GM18507 (cell line): ENCODE data around the gene SRRM4.

Source experiments
- DNase-seq: peaks from one replicate; pipeline ENCODE4 v3.0.0; 2011; ENCODE audit warnings: low read depth; ENCODE audit not compliant: insufficient read length; ENCODE audit errors: extremely low spot score
- FAIRE-seq: peaks from 2 replicates; lab custom pipeline; 2011; peaks lifted over from hg19 to GRCh38; lab: Jason Lieb, UNC

SRRM4 gene

GRCh38 chr12:119060847-119061796 lies 79.8 kb downstream of the SRRM4 start:
- no peak for FAIRE-seq
- no peak for DNase-seq

GRCh38 chr12:119068129-119068856 lies 87.0 kb downstream of the SRRM4 start:
- no peak for FAIRE-seq
- DNase-seq = no peak

- no peak for DNase-seq
- no peak for FAIRE-seq
Measured at GRCh38 chr12:119069147-119069642, 87.9 kb downstream of the SRRM4 start.

- FAIRE-seq = no peak
- DNase-seq = no peak
Measured at GRCh38 chr12:119071176-119071575, 89.8 kb downstream of the SRRM4 start.

- no peak for DNase-seq
- FAIRE-seq = no peak
Measured at GRCh38 chr12:119071638-119072231, 90.4 kb downstream of the SRRM4 start.

GRCh38 chr12:119072440-119072839 lies 91.1 kb downstream of the SRRM4 start:
- no peak for DNase-seq
- FAIRE-seq = no peak

- FAIRE-seq (no peak), DNase-seq (no peak)
Measured at GRCh38 chr12:119075222-119075787, 94.0 kb downstream of the SRRM4 start.

GRCh38 chr12:119075918-119076317 lies 94.6 kb downstream of the SRRM4 start:
- no peak for DNase-seq
- FAIRE-seq = no peak

GRCh38 chr12:119079530-119079929 lies 98.2 kb downstream of the SRRM4 start:
- no peak for DNase-seq

GRCh38 chr12:119082016-119082415 lies 100.7 kb downstream of the SRRM4 start:
- FAIRE-seq (no peak), DNase-seq (no peak)

More at GRCh38 chr12:119079530-119079929, 98.2 kb downstream of the SRRM4 start:
- FAIRE-seq = no peak

- FAIRE-seq (no peak), DNase-seq (no peak)
Measured at GRCh38 chr12:119082496-119082895, 101.2 kb downstream of the SRRM4 start.

- no peak for DNase-seq
- no peak for FAIRE-seq
Measured at GRCh38 chr12:119088685-119089379, 107.5 kb downstream of the SRRM4 start.

- no peak for DNase-seq
- FAIRE-seq = no peak
Measured at GRCh38 chr12:119089380-119090013, 108.2 kb downstream of the SRRM4 start.

- no peak for DNase-seq
- FAIRE-seq = no peak
Measured at GRCh38 chr12:119090276-119090675, 108.9 kb downstream of the SRRM4 start.

GRCh38 chr12:119090865-119091264 lies 109.5 kb downstream of the SRRM4 start:
- FAIRE-seq = no peak

GRCh38 chr12:119096429-119097202 lies 115.3 kb downstream of the SRRM4 start:
- no peak for DNase-seq

More at GRCh38 chr12:119090865-119091264, 109.5 kb downstream of the SRRM4 start:
- no peak for DNase-seq

GRCh38 chr12:119100933-119101332 lies 119.6 kb downstream of the SRRM4 start:
- no peak for FAIRE-seq
- no peak for DNase-seq

More at GRCh38 chr12:119096429-119097202, 115.3 kb downstream of the SRRM4 start:
- FAIRE-seq = no peak

- FAIRE-seq (no peak), DNase-seq (no peak)
Measured at GRCh38 chr12:119102274-119102673, 120.9 kb downstream of the SRRM4 start.
